Suprapubic skin (tissue), 4 donors: ENCODE measurements around the gene ATG5. TPM values are rescaled to one million over a fixed set of nuclear protein-coding genes. Genes with fewer than 3 reads are reported as not detected.

ENCODE experiments used
- DNase-seq, 2 donors: peaks; one replicate each; pipeline ENCODE4 v3.0.0-alpha.2; 2019; ENCODE audit warnings: low spot score in 2 of 2
- H3K27ac ChIP-seq: fragments of 200-600 bp; sonication (generic); one replicate; pipeline ENCODE4 v1.5.1; 2019
- H3K27me3 ChIP-seq: fragments of 200-600 bp; sonication (generic); one replicate; pipeline ENCODE4 v1.5.1; 2019
- H3K36me3 ChIP-seq: fragments of 200-600 bp; sonication (generic); one replicate; pipeline ENCODE4 v1.5.1; 2019
- H3K4me1 ChIP-seq: fragments of 200-600 bp; sonication (generic); one replicate; pipeline ENCODE4 v1.5.1; 2019
- H3K4me3 ChIP-seq: fragments of 200-600 bp; sonication (generic); one replicate; pipeline ENCODE4 v1.5.1; 2019; ENCODE audit warnings: mild to moderate bottlenecking
- H3K9me3 ChIP-seq: fragments of 200-600 bp; sonication (generic); one replicate; pipeline ENCODE4 v1.5.1; 2019
- EP300 ChIP-seq: sonication (generic); formaldehyde crosslinking; IDR thresholded peaks from one replicate; pipeline ENCODE4 v1.6.1; 2017; ENCODE audit warnings: antibody characterized with exemption
- POLR2A ChIP-seq, 2 donors: fragments of 450-650 bp; IDR thresholded peaks; one replicate each; pipeline ENCODE4 v1.6.1; 2017; ENCODE audit warnings: antibody characterized with exemption in 2 of 2, mild to moderate bottlenecking in 2 of 2, moderate library complexity in 2 of 2
- POLR2AphosphoS5 ChIP-seq, 3 donors: sonication (generic); formaldehyde crosslinking; IDR thresholded peaks; one replicate each; pipeline ENCODE4 v1.6.1; 2017; ENCODE audit warnings: antibody characterized with exemption in 3 of 3
- WGBS: methylation state at CpG from one replicate; pipeline ENCODE4 v1.1.5; 2018; 5-methylcytosine and 5-hydroxymethylcytosine counted together
- total RNA-seq, 4 donors: library from RNA; depleted of rRNA; stranded (reverse); fragments of >200 nt; gene quantifications; one replicate each; pipeline ENCODE4 v1.1.0, GENCODE V29; 2016
- TF ChIP-seq, protein P1 (sequence below), 2 donors: fragments of 200-600 bp in 1 of 2; fragments of 450-650 bp in 1 of 2; sonication (generic) in 1 of 2; IDR thresholded peaks; one replicate each; pipeline ENCODE4 v1.5.1; 2016 to 2019; ENCODE audit warnings: antibody characterized with exemption in 2 of 2, mild to moderate bottlenecking in 1 of 2, moderate library complexity in 1 of 2

ATG5 gene
- total RNA-seq, 4 donors from 2014 or later = 18.1 to 25.7 (median 23.1) TPM

DNA sequence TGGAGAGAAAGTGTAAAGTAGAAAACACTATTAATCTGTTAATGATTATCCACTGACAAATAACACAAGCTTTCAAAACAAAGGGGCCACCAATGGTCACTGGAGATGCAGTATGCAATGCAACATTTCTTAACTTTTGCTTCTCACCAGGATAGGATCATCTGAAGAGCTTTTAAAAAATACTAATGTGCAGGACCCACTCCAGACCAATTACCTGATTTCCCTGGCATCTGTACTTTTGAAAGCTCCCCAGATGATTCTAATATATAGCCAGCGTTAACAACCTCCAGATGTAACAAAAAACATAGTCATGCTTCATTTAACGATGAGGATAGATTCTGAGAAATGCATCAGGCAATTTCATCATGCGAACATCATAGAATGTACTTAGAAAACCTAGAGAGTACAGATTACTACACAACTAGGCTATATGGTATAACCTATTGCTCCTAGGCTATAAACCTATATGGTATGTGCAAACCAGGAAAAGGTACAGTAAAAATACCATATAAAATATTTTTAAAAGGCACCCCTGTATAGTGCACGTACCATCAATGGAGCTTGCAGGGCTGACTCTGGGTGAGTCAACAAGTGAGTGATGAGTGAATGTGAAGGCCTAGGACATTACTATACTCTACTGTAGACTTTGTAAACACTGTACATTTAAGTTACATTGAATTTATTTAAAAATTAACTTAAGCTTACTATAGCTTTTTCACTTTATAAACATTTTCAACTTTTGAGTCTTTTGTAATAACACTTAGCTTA, 69.2 kb downstream of the ATG5 start:
- TF ChIP-seq, protein P1, sequence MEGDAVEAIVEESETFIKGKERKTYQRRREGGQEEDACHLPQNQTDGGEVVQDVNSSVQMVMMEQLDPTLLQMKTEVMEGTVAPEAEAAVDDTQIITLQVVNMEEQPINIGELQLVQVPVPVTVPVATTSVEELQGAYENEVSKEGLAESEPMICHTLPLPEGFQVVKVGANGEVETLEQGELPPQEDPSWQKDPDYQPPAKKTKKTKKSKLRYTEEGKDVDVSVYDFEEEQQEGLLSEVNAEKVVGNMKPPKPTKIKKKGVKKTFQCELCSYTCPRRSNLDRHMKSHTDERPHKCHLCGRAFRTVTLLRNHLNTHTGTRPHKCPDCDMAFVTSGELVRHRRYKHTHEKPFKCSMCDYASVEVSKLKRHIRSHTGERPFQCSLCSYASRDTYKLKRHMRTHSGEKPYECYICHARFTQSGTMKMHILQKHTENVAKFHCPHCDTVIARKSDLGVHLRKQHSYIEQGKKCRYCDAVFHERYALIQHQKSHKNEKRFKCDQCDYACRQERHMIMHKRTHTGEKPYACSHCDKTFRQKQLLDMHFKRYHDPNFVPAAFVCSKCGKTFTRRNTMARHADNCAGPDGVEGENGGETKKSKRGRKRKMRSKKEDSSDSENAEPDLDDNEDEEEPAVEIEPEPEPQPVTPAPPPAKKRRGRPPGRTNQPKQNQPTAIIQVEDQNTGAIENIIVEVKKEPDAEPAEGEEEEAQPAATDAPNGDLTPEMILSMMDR (IDR thresholded peaks at IDR 0.05) = no peak
- TF ChIP-seq POLR2AphosphoS5 (IDR thresholded peaks at IDR 0.05) (no peak), EP300 (no peak), POLR2A (IDR thresholded peaks at IDR 0.05) (no peak)
- Histone ChIP-seq H3K36me3 (no peaks in the 10 kb centered on the region), H3K4me3 (no peak overlapping the region), H3K27ac (no peak overlapping the region), H3K4me1 (peaks cover 10% of the 10 kb centered on the region), H3K9me3 (no peaks in the 10 kb centered on the region), H3K27me3 (no peaks in the 10 kb centered on the region)
- DNase-seq = no peak
- WGBS = 79% methylated on average over 4 of the region's 4 CpGs

GRCh38 chr6:106255306-106255705, 70.3 kb downstream of the ATG5 start:
- no peak overlapping the region for H3K27ac ChIP-seq
- H3K9me3 ChIP-seq = no peaks in the 10 kb centered on the region
- no peaks in the 10 kb centered on the region for H3K27me3 ChIP-seq
- WGBS = 72% methylated on average over 3 of the region's 3 CpGs
- no peak overlapping the region for H3K4me3 ChIP-seq
- H3K36me3 ChIP-seq = no peaks in the 10 kb centered on the region
- no peak for DNase-seq
- H3K4me1 ChIP-seq = peaks cover 3% of the 10 kb centered on the region
- TF ChIP-seq POLR2A (IDR thresholded peaks at IDR 0.05) = no peak
- no peak for TF ChIP-seq POLR2AphosphoS5 (IDR thresholded peaks at IDR 0.05)
- TF ChIP-seq, protein P1 (IDR thresholded peaks at IDR 0.05) = no peak
- TF ChIP-seq EP300 = no peak

- no peak for DNase-seq
- Histone ChIP-seq H3K4me1 (peaks cover 3% of the 10 kb centered on the region), H3K36me3 (no peaks in the 10 kb centered on the region), H3K27me3 (no peaks in the 10 kb centered on the region), H3K27ac (no peak overlapping the region), H3K4me3 (no peak overlapping the region), H3K9me3 (no peaks in the 10 kb centered on the region)
- TF ChIP-seq POLR2A (IDR thresholded peaks at IDR 0.05) (no peak), POLR2AphosphoS5 (IDR thresholded peaks at IDR 0.05) (no peak)
- TF ChIP-seq, protein P1 (IDR thresholded peaks at IDR 0.05) = no peak
Measured at GRCh38 chr6:106254636-106255035, 70.9 kb downstream of the ATG5 start.

DNA sequence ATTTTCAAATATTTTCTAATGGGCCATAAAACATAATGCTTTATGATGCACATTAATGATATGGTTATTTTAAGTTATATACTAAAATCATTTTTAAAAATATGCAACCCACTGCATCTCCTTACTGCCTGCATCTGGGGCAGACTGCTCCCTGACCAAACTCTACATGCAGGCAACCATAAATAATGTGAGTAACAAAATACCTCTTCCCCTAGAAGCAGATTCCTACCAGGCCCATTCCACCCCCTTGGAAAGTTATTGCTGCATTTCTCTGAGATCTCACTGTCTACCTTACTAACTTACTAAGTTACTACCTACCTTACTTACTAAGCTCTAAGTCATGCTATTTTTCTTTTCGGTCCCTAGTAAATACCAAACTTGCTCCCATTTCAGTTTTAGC, 71.8 kb downstream of the ATG5 start:
- H3K9me3 ChIP-seq = no peaks in the 10 kb centered on the region
- no peak for DNase-seq
- peaks cover under 1% of the 10 kb centered on the region for H3K36me3 ChIP-seq
- 97% methylated on average over 1 of the region's 1 CpG for WGBS
- H3K27ac ChIP-seq = no peak overlapping the region
- no peak for TF ChIP-seq POLR2A (IDR thresholded peaks at IDR 0.05)
- TF ChIP-seq EP300 = no peak
- TF ChIP-seq, protein P1 (IDR thresholded peaks at IDR 0.05) = no peak
- TF ChIP-seq POLR2AphosphoS5 (IDR thresholded peaks at IDR 0.05) = no peak
- no peaks in the 10 kb centered on the region for H3K27me3 ChIP-seq
- H3K4me3 ChIP-seq = no peak overlapping the region
- H3K4me1 ChIP-seq = peaks cover 3% of the 10 kb centered on the region

DNA sequence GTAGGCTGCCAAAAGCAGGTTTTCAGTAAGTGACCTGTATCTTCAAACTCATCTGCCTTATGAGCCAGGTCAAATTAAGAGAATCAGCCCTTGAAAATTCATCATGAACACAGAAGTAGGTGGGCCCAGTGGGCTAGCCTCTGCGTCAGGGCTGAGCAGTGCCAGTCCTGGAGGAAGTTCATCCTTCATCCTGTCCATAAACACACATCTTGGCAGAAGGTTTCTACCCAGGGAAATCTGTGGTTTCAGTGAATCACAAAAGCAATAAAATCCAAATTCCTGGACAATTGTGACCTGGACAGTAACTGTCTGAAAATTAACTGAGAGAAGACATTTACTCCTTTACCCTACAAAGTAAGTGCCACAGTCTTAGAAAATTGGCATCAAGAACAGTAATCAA, 72.4 kb downstream of the ATG5 start:
- no peak for DNase-seq
- 65% methylated on average over 1 of the region's 1 CpG for WGBS
- Histone ChIP-seq H3K27ac (no peak overlapping the region), H3K4me1 (peaks cover 2% of the 10 kb centered on the region), H3K36me3 (peaks cover 4% of the 10 kb centered on the region), H3K4me3 (no peak overlapping the region), H3K9me3 (no peaks in the 10 kb centered on the region), H3K27me3 (no peaks in the 10 kb centered on the region)
- TF ChIP-seq, protein P1 (IDR thresholded peaks at IDR 0.05) = no peak
- TF ChIP-seq POLR2A (IDR thresholded peaks at IDR 0.05) (no peak), EP300 (no peak)
